GM20431 (cell line): Measurements from ENCODE around the gene CAPN15.

Experiments
- in situ Hi-C: fragments of 300-500 bp; cut with MseI, MboI; formaldehyde crosslinking; loops from one replicate; pipeline ENCODE4 v1.15.0; 2020; ENCODE audit warnings: low sequenced_read_pairs; ENCODE audit not compliant: unreplicated experiment

The CAPN15 gene

GRCh38 chr16:540645-541340 lies 13.3 kb downstream of the CAPN15 start:
- in situ Hi-C loops, result no loop called here

- in situ Hi-C loops, result no loop called here
Observed at GRCh38 chr16:543301-544164, 16.0 kb downstream of the CAPN15 start.

GRCh38 chr16:544517-544916 lies 17.0 kb downstream of the CAPN15 start:
- in situ Hi-C loops, result no loop called here

GRCh38 chr16:546909-547770 lies 19.6 kb downstream of the CAPN15 start:
- in situ Hi-C loops, result no loop called here

GRCh38 chr16:548586-548985 lies 21.1 kb downstream of the CAPN15 start:
- in situ Hi-C loops, result no loop called here

- in situ Hi-C loops, result no loop called here
Observed at GRCh38 chr16:549544-550263, 22.2 kb downstream of the CAPN15 start.

- in situ Hi-C loops, result no loop called here
Observed at GRCh38 chr16:551210-551609, 23.7 kb downstream of the CAPN15 start.

- in situ Hi-C loops, result no loop called here
Observed at GRCh38 chr16:552171-552570, 24.7 kb downstream of the CAPN15 start.

GRCh38 chr16:553601-554296 lies 26.2 kb downstream of the CAPN15 start:
- in situ Hi-C loops, result no loop called here

- in situ Hi-C loops, result no loop called here
Observed at GRCh38 chr16:554297-554621, 26.7 kb downstream of the CAPN15 start.

GRCh38 chr16:554640-555365 lies 27.3 kb downstream of the CAPN15 start:
- in situ Hi-C loops, result no loop called here

GRCh38 chr16:555528-556473 lies 28.3 kb downstream of the CAPN15 start:
- in situ Hi-C loops, result no loop called here

GRCh38 chr16:556474-557173 lies 29.1 kb downstream of the CAPN15 start:
- in situ Hi-C loops, result no loop called here

GRCh38 chr16:557463-558297 lies 30.2 kb downstream of the CAPN15 start:
- in situ Hi-C loops, result no loop called here

GRCh38 chr16:558298-559020 lies 30.9 kb downstream of the CAPN15 start:
- in situ Hi-C loops, result no loop called here

- in situ Hi-C loops, result no loop called here
Observed at GRCh38 chr16:559021-559380, 31.5 kb downstream of the CAPN15 start.
